HG03439 (cell line): ENCODE results near the gene DIDO1.
A peak's percentile ranks its signal among the peaks of the same experiment; 100 is the strongest.
"Not testable (repeated sequence)": the region's sequence is repeated elsewhere in the genome, so short reads cannot be mapped to it uniquely, and the experiment has no call there.

Source experiments
- ATAC-seq: cut with Tn5 transposase; IDR thresholded peaks from one replicate; pipeline ENCODE4 v1.9.1; 2021; ENCODE audit warnings: mild to moderate bottlenecking, moderate library complexity; ENCODE audit not compliant: unreplicated experiment

The DIDO1 gene

GRCh38 chr20:62880935-62881661 is 45.2 kb downstream of the DIDO1 start:
- no peak for ATAC-seq

GRCh38 chr20:62880147-62880934 is 46.0 kb downstream of the DIDO1 start:
- no peak for ATAC-seq

GRCh38 chr20:62879275-62880146 is 46.8 kb downstream of the DIDO1 start:
- no peak for ATAC-seq

GRCh38 chr20:62878244-62879038 is 47.9 kb downstream of the DIDO1 start:
- no peak for ATAC-seq

GRCh38 chr20:62876902-62877816 is 49.1 kb downstream of the DIDO1 start:
- no peak for ATAC-seq

GRCh38 chr20:62876501-62876901 is 49.8 kb downstream of the DIDO1 start:
- no peak for ATAC-seq

GRCh38 chr20:62875419-62876361 is 50.6 kb downstream of the DIDO1 start:
- ATAC-seq, result no peak

- no peak for ATAC-seq
Observed at GRCh38 chr20:62874964-62875344, 51.4 kb downstream of the DIDO1 start.

- not testable (repeated sequence) for ATAC-seq
Observed at GRCh38 chr20:62873681-62874031, 52.6 kb downstream of the DIDO1 start.

GRCh38 chr20:62873280-62873679 is 53.0 kb downstream of the DIDO1 start:
- ATAC-seq, result no peak

- ATAC-seq, result no peak
Observed at GRCh38 chr20:62872862-62873261, 53.4 kb downstream of the DIDO1 start.

- no peak for ATAC-seq
Observed at GRCh38 chr20:62872184-62872847, 54.0 kb downstream of the DIDO1 start.

GRCh38 chr20:62864207-62864606 is 62.1 kb downstream of the DIDO1 start:
- no peak for ATAC-seq

- ATAC-seq, result peak; percentile 74
Observed at GRCh38 chr20:62861726-62862336, 64.5 kb downstream of the DIDO1 start, which contains the start of gene TCFL5. TSS of gene TCFL5 (minus strand) at chr20:62861822. CDS start at chr20:62861670, 152 bp downstream.

- ATAC-seq, result peak; percentile 25
Observed at GRCh38 chr20:62860924-62861691, 65.2 kb downstream of the DIDO1 start.

- no peak for ATAC-seq
Observed at GRCh38 chr20:62860391-62860923, 65.8 kb downstream of the DIDO1 start.
